ENCODE data around the gene RAB5A. TPM values are rescaled to one million over a fixed set of nuclear protein-coding genes. Genes with fewer than 3 reads are reported as not detected.
"Not testable (repeated sequence)": the region's sequence is repeated elsewhere in the genome, so short reads cannot be mapped to it uniquely, and the experiment has no call there.

The RAB5A gene
- total and polyA plus RNA-seq, 2 donors = 30.6 to 51.8 TPM

- DNase-seq (ENCODE audit: low read depth in 6 of 9, low spot score in 9 of 9) = no peak
- WGBS = 97% methylated on average over 7 of the region's 7 CpGs
- no peak overlapping the region for H3K4me3 ChIP-seq (ENCODE audit: low read length in 2 of 2)
- peaks cover 0 to 2% of the 10 kb centered on the region in 2 donors for H3K4me1 ChIP-seq (ENCODE audit: control insufficient read depth in 2 of 2, insufficient read depth in 2 of 2, low read length in 2 of 2)
- H3K36me3 ChIP-seq (ENCODE audit: control insufficient read depth in 2 of 2, insufficient read depth in 2 of 2, low read length in 1 of 2) = no peaks in the 10 kb centered on the region
- H3K27ac ChIP-seq (ENCODE audit: low read depth in 1 of 2, low read length in 1 of 2) = no peak overlapping the region
- H3K9me3 ChIP-seq (ENCODE audit: control insufficient read depth in 2 of 2, insufficient read depth in 1 of 2, low read length in 1 of 2) = no peaks in the 10 kb centered on the region
- H3K27me3 ChIP-seq (ENCODE audit: control insufficient read depth in 2 of 2, insufficient read depth in 1 of 2, low read length in 1 of 2) = no peaks in the 10 kb centered on the region
Measured at GRCh38 chr3:20028905-20029331, 82.0 kb downstream of the RAB5A start.

GRCh38 chr3:20031939-20032338 is 85.0 kb downstream of the RAB5A start:
- DNase-seq (ENCODE audit: low read depth in 6 of 9, low spot score in 9 of 9); H3K27ac ChIP-seq (ENCODE audit: low read depth in 1 of 2, low read length in 1 of 2); H3K4me1 ChIP-seq (ENCODE audit: control insufficient read depth in 2 of 2, insufficient read depth in 2 of 2, low read length in 2 of 2); H3K36me3 ChIP-seq (ENCODE audit: control insufficient read depth in 2 of 2, insufficient read depth in 2 of 2, low read length in 1 of 2); H3K4me3 ChIP-seq (ENCODE audit: low read length in 2 of 2); H3K9me3 ChIP-seq (ENCODE audit: control insufficient read depth in 2 of 2, insufficient read depth in 1 of 2, low read length in 1 of 2); H3K27me3 ChIP-seq (ENCODE audit: control insufficient read depth in 2 of 2, insufficient read depth in 1 of 2, low read length in 1 of 2): not testable (repeated sequence)
- 97% methylated on average over 7 of the region's 7 CpGs for WGBS

Other genes with a start within 250 kb of the RAB5A start
- gene EFHB, start 12.9 kb upstream of the RAB5A start, total RNA-seq = 0.94 TPM
- 2.3 TPM for gene EFHB, start 12.9 kb upstream of the RAB5A start, polyA plus RNA-seq
- not detected for gene PP2D1, start 65.2 kb downstream of the RAB5A start, total RNA-seq
- gene PP2D1, start 65.2 kb downstream of the RAB5A start, polyA plus RNA-seq = not detected
- 17.2 TPM for gene KAT2B, start 93.3 kb downstream of the RAB5A start, total RNA-seq
- 38.4 TPM for gene KAT2B, start 93.3 kb downstream of the RAB5A start, polyA plus RNA-seq
- gene SGO1, start 239.1 kb downstream of the RAB5A start, total RNA-seq = 11.1 TPM
- gene SGO1, start 239.1 kb downstream of the RAB5A start, polyA plus RNA-seq = 3.0 TPM